Bronchial epithelial cell (primary cell): ENCODE measurements around the gene GRM1. TPM values are rescaled to one million over a fixed set of nuclear protein-coding genes. Genes with fewer than 3 reads are reported as not detected.
A peak's percentile ranks its signal among the peaks of the same experiment; 100 is the strongest.

Experiments used
- DNase-seq: peaks from one replicate; pipeline ENCODE4 v3.0.0-alpha.2; 2010; ENCODE audit warnings: low read depth
- FAIRE-seq: peaks from 2 replicates; lab custom pipeline; 2011; peaks lifted over from hg19 to GRCh38; lab: Jason Lieb, UNC
- H3K27me3 ChIP-seq: 2 replicates; pipeline ENCODE4 v1.5.1; 2011; ENCODE audit warnings: low read length; ENCODE audit not compliant: control insufficient read depth, insufficient read depth
- H3K36me3 ChIP-seq: 2 replicates; pipeline ENCODE4 v1.5.1; 2011; ENCODE audit warnings: low read length; ENCODE audit not compliant: control insufficient read depth, insufficient read depth
- H3K4me3 ChIP-seq: 2 replicates; pipeline ENCODE4 v1.5.1; 2011; ENCODE audit warnings: mild to moderate bottlenecking, low read depth, low read length, control low read depth
- CTCF ChIP-seq: IDR thresholded peaks from 2 replicates; pipeline ENCODE4 v1.5.1; 2011; ENCODE audit warnings: mild to moderate bottlenecking, moderate library complexity, low read length, control low read depth, inconsistent platforms; ENCODE audit not compliant: insufficient read depth, severe bottlenecking
- total RNA-seq: library from RNA; depleted of rRNA; stranded (reverse); fragments of >200 nt; gene quantifications from 2 replicates; pipeline ENCODE4 v1.2.1, GENCODE V29; 2014

Gene GRM1
- total RNA-seq, 1 donor from 2014 or later: not detected

- H3K27me3 ChIP-seq: no peaks in the 10 kb centered on the region
- no peak for FAIRE-seq
- no peak for DNase-seq
- TF ChIP-seq CTCF: no peak
- no peak overlapping the region for H3K4me3 ChIP-seq
- no peaks in the 10 kb centered on the region for H3K36me3 ChIP-seq
These were observed 42.9 kb downstream of the GRM1 start for GRCh38 chr6:146071781-146072180.

GRCh38 chr6:146077992-146078391 is 49.1 kb downstream of the GRM1 start:
- FAIRE-seq (peak; percentile 80), DNase-seq (no peak)
- no peaks in the 10 kb centered on the region for H3K27me3 ChIP-seq
- H3K4me3 ChIP-seq: no peak overlapping the region
- H3K36me3 ChIP-seq: no peaks in the 10 kb centered on the region
- no peak for TF ChIP-seq CTCF

- FAIRE-seq (no peak), DNase-seq (no peak)
- no peaks in the 10 kb centered on the region for H3K36me3 ChIP-seq
- H3K4me3 ChIP-seq: no peak overlapping the region
- H3K27me3 ChIP-seq: no peaks in the 10 kb centered on the region
- TF ChIP-seq CTCF: no peak
These were observed 58.5 kb downstream of the GRM1 start for GRCh38 chr6:146087386-146087785.

- H3K27me3 ChIP-seq: peaks cover 3% of the 10 kb centered on the region
- no peak overlapping the region for H3K4me3 ChIP-seq
- peak; percentile 21 for DNase-seq
- no peaks in the 10 kb centered on the region for H3K36me3 ChIP-seq
- TF ChIP-seq CTCF: no peak
- FAIRE-seq: no peak
These were observed 61.6 kb downstream of the GRM1 start for GRCh38 chr6:146090474-146090873.

GRCh38 chr6:146092961-146093686 is 64.3 kb downstream of the GRM1 start:
- FAIRE-seq: no peak
- no peak for TF ChIP-seq CTCF
- DNase-seq: no peak
- peaks cover 3% of the 10 kb centered on the region for H3K27me3 ChIP-seq
- no peaks in the 10 kb centered on the region for H3K36me3 ChIP-seq
- no peak overlapping the region for H3K4me3 ChIP-seq

GRCh38 chr6:146095481-146095880 is 66.6 kb downstream of the GRM1 start:
- Histone ChIP-seq H3K4me3 (no peak overlapping the region), H3K27me3 (peaks cover 3% of the 10 kb centered on the region), H3K36me3 (no peaks in the 10 kb centered on the region)
- DNase-seq: peak; percentile 57
- no peak for FAIRE-seq
- TF ChIP-seq CTCF: no peak
